Activated naive CD4-positive, alpha-beta T cell (primary cell): ENCODE data around the gene TCERG1L.
"Not testable (repeated sequence)": the region's sequence is repeated elsewhere in the genome, so short reads cannot be mapped to it uniquely, and the experiment has no call there.

Source experiments
- DNase-seq, 4 experiments: peaks; one replicate each; lab custom pipeline; 2025; lab: John Stamatoyannopoulos, UW

The TCERG1L gene

GRCh38 chr10:131107970-131108369 is 203.6 kb downstream of the TCERG1L start:
- DNase-seq, result no peak

GRCh38 chr10:131102676-131103075 is 208.8 kb downstream of the TCERG1L start:
- DNase-seq, result no peak

GRCh38 chr10:131102147-131102546 is 209.4 kb downstream of the TCERG1L start:
- no peak for DNase-seq

GRCh38 chr10:131100418-131101410 is 210.8 kb downstream of the TCERG1L start:
- not testable (repeated sequence) for DNase-seq

GRCh38 chr10:131099028-131099726 is 212.3 kb downstream of the TCERG1L start:
- no peak for DNase-seq

- DNase-seq, result no peak
Measured at GRCh38 chr10:131098416-131098952, 213.0 kb downstream of the TCERG1L start.

GRCh38 chr10:131096031-131096430 is 215.5 kb downstream of the TCERG1L start:
- DNase-seq, result no peak

GRCh38 chr10:131095313-131095580 is 216.3 kb downstream of the TCERG1L start:
- no peak for DNase-seq

- DNase-seq, result no peak
Measured at GRCh38 chr10:131094527-131095312, 216.8 kb downstream of the TCERG1L start.

- DNase-seq, result no peak
Measured at GRCh38 chr10:131093795-131094366, 217.6 kb downstream of the TCERG1L start.

- no peak for DNase-seq
Measured at GRCh38 chr10:131093346-131093745, 218.2 kb downstream of the TCERG1L start.

- no peak for DNase-seq
Measured at GRCh38 chr10:131092876-131093275, 218.6 kb downstream of the TCERG1L start.

GRCh38 chr10:131092386-131092785 is 219.1 kb downstream of the TCERG1L start:
- no peak for DNase-seq

- DNase-seq, result no peak
Measured at GRCh38 chr10:131091682-131092081, 219.8 kb downstream of the TCERG1L start.

- DNase-seq, result no peak
Measured at GRCh38 chr10:131090761-131091661, 220.5 kb downstream of the TCERG1L start.

GRCh38 chr10:131089861-131090260 is 221.7 kb downstream of the TCERG1L start:
- no peak for DNase-seq

- DNase-seq, result no peak
Measured at GRCh38 chr10:131089150-131089549, 222.4 kb downstream of the TCERG1L start.

GRCh38 chr10:131088619-131089018 is 222.9 kb downstream of the TCERG1L start:
- DNase-seq, result no peak

GRCh38 chr10:131087464-131088215 is 223.9 kb downstream of the TCERG1L start:
- DNase-seq, result no peak

- no peak for DNase-seq
Measured at GRCh38 chr10:131086511-131086910, 225.0 kb downstream of the TCERG1L start.
